Body of pancreas (tissue), 4 donors: ENCODE results near the gene BLTP2. TPM values are rescaled to one million over a fixed set of nuclear protein-coding genes. Genes with fewer than 3 reads are reported as not detected.
A peak's percentile ranks its signal among the peaks of the same experiment; 100 is the strongest.

Source experiments
- ATAC-seq: fragments of 150-250 bp; one replicate; pipeline ENCODE4 v1.9.1; 2016
- DNase-seq, 4 donors: peaks; one replicate each; pipeline ENCODE4 v3.0.0-alpha.2; 2019
- H3K27ac ChIP-seq, 4 donors: fragments of 200-600 bp; sonication (generic); 1 replicate in 3 of 4; 2 replicates in 1 of 4; pipeline versions ENCODE4 v1.5.1 to v1.6.1; 2016 to 2019; ENCODE audit warnings: mild to moderate bottlenecking in 1 of 4, mixed read lengths in 1 of 4, moderate library complexity in 1 of 4
- H3K27me3 ChIP-seq, 2 donors: fragments of 200-600 bp; sonication (generic); one replicate each; pipeline ENCODE4 v1.6.0; 2016; ENCODE audit warnings: mild to moderate bottlenecking in 1 of 2
- H3K36me3 ChIP-seq, 2 donors: fragments of 200-600 bp; sonication (generic); replicated peaks in 1 of 2; 2 replicates each; pipeline ENCODE4 v1.5.1; 2016; ENCODE audit warnings: low read depth in 2 of 2; ENCODE audit not compliant: insufficient read depth in 1 of 2
- H3K4me1 ChIP-seq: fragments of 200-600 bp; sonication (generic); one replicate; pipeline ENCODE4 v1.6.0; 2016
- H3K4me3 ChIP-seq, 2 donors: fragments of 200-600 bp; sonication (generic); 1 replicate in 1 of 2; 2 replicates in 1 of 2; pipeline ENCODE4 v1.5.1; 2016 to 2019
- H3K9me3 ChIP-seq, 3 donors: fragments of 200-600 bp; sonication (generic); 1 replicate in 2 of 3; 2 replicates in 1 of 3; pipeline ENCODE4 v1.5.1; 2016
- POLR2A ChIP-seq, 3 donors: fragments of 450-650 bp; IDR thresholded peaks; one replicate each; pipeline ENCODE4 v1.6.1; 2016; ENCODE audit warnings: antibody characterized with exemption in 3 of 3, mild to moderate bottlenecking in 2 of 3
- WGBS, 2 donors: methylation state at CpG; one replicate each; pipeline ENCODE4 v1.1.5; 2017; 5-methylcytosine and 5-hydroxymethylcytosine counted together
- intact Hi-C: fragments of 100-400 bp; cut with DNase I; formaldehyde crosslinking; loops from one replicate; pipeline ENCODE4 v1.15.1; 2023
- total RNA-seq, 2 donors: library from RNA; depleted of rRNA; stranded (reverse); fragments of >200 nt; gene quantifications; one replicate each; pipeline ENCODE4 v1.1.0, GENCODE V29; 2016
- TF ChIP-seq, protein P1 (sequence below), 7 experiments: fragments of 450-650 bp in 4 of 7; fragments of 200-600 bp in 3 of 7; sonication (generic) in 3 of 7; IDR thresholded peaks; one replicate each; pipeline ENCODE4 v1.5.1; 2016 to 2019; ENCODE audit warnings: antibody characterized with exemption in 7 of 7

The BLTP2 gene
- 10 to 100 TPM; 70.8 to 87.3 TPM for total RNA-seq

GRCh38 chr17:28644787-28645575 lies at the start of gene BLTP2:
Gene BLTP2 (minus strand): TSS chr17:28645158. CDS start chr17:28645056, 102 bp downstream.
- Histone ChIP-seq H3K4me1 (peaks cover 46% of the 10 kb centered on the region), H3K36me3 (peaks cover 0 to 24% of the 10 kb centered on the region in 2 donors), H3K9me3 (no peaks in the 10 kb centered on the region), H3K4me3 (peak within 1 kb of the TSS; percentile 87 to 97), H3K27me3 (no peaks in the 10 kb centered on the region), H3K27ac (peak within 1 kb of the TSS; percentile 69 to 90 (median 80))
- 0 to 1% methylated on average over 13 to 83 of the region's 89 CpGs for WGBS, 2 donors
- TF ChIP-seq POLR2A (IDR thresholded peaks at IDR 0.05) = peak; percentile 75 to 89 (median 76)
- TF ChIP-seq, protein P1, sequence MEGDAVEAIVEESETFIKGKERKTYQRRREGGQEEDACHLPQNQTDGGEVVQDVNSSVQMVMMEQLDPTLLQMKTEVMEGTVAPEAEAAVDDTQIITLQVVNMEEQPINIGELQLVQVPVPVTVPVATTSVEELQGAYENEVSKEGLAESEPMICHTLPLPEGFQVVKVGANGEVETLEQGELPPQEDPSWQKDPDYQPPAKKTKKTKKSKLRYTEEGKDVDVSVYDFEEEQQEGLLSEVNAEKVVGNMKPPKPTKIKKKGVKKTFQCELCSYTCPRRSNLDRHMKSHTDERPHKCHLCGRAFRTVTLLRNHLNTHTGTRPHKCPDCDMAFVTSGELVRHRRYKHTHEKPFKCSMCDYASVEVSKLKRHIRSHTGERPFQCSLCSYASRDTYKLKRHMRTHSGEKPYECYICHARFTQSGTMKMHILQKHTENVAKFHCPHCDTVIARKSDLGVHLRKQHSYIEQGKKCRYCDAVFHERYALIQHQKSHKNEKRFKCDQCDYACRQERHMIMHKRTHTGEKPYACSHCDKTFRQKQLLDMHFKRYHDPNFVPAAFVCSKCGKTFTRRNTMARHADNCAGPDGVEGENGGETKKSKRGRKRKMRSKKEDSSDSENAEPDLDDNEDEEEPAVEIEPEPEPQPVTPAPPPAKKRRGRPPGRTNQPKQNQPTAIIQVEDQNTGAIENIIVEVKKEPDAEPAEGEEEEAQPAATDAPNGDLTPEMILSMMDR (IDR thresholded peaks at IDR 0.05) = peak in 4 of 7 experiments; percentile 1 to 31 (median 20)
- intact Hi-C loops = no loop called here
- ATAC-seq (peak; percentile 97), DNase-seq (peak; percentile 96 to 97 (median 96))

DNA sequence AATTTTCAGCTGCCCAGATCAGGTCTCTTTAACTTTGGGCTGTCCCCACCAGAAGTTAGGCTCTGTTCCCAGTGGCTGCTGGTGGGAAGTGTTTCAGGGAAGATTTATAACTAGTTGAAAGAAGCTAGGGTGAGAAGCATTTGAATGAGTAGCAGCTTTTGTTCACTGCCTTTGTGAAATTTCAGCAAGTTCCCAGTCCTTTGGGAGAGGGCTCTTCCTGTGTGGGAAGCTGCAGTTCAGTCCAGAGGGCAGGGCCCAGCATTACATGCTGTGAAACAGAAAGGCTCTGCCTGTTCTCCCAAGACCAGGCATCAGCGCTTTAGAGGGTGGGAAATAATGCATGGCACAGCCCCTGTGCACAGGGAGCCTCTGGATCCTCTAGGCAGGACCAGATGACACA lies 48.9 kb upstream of the BLTP2 start:
- WGBS, 2 donors = 87 to 100% methylated on average over 1 of the region's 1 CpG
- H3K4me3 ChIP-seq = no peak overlapping the region
- intact Hi-C loops = no loop called here
- H3K9me3 ChIP-seq = no peaks in the 10 kb centered on the region
- H3K36me3 ChIP-seq = peaks cover 27 to 52% of the 10 kb centered on the region in 2 donors
- no peak for ATAC-seq
- peaks cover 9% of the 10 kb centered on the region for H3K4me1 ChIP-seq
- H3K27ac ChIP-seq = no peak overlapping the region
- H3K27me3 ChIP-seq = no peaks in the 10 kb centered on the region
- TF ChIP-seq, protein P1 (IDR thresholded peaks at IDR 0.05) = no peak
- no peak for TF ChIP-seq POLR2A (IDR thresholded peaks at IDR 0.05)
- no peak for DNase-seq

DNA sequence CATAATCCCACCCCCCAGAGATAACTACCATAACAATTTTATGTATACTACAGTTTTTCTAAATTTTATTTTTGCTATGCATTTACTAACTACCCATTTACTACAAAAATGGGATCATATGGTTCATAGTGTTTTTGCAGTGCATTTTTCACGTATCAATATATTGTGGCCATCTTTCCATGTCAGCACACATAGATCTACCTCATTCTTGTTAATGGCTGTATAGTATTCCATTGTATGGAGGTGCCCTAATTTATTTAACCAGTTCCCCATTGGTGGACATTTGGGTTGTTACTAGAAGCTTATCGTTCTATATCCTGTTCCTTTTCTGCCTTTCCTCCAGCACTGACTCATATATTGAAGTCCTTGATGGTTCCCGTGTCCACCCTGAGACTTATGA lies 44.1 kb upstream of the BLTP2 start:
- no peak for TF ChIP-seq POLR2A (IDR thresholded peaks at IDR 0.05)
- TF ChIP-seq, protein P1 (IDR thresholded peaks at IDR 0.05) = no peak
- ATAC-seq (no peak), DNase-seq (no peak)
- Histone ChIP-seq H3K27ac (no peak overlapping the region), H3K9me3 (no peaks in the 10 kb centered on the region), H3K27me3 (no peaks in the 10 kb centered on the region), H3K4me1 (no peaks in the 10 kb centered on the region), H3K36me3 (peaks cover 27 to 68% of the 10 kb centered on the region in 2 donors), H3K4me3 (no peak overlapping the region)
- 95 to 97% methylated on average over 3 of the region's 3 CpGs for WGBS, 2 donors
- intact Hi-C loops = no loop called here

GRCh38 chr17:28688481-28688880 lies 43.5 kb upstream of the BLTP2 start:
- no peak for ATAC-seq
- Histone ChIP-seq H3K27ac (no peak overlapping the region), H3K9me3 (no peaks in the 10 kb centered on the region), H3K36me3 (peaks cover 27 to 63% of the 10 kb centered on the region in 2 donors), H3K4me3 (no peak overlapping the region), H3K27me3 (no peaks in the 10 kb centered on the region), H3K4me1 (no peaks in the 10 kb centered on the region)
- TF ChIP-seq, protein P1 (IDR thresholded peaks at IDR 0.05) = no peak
- TF ChIP-seq POLR2A (IDR thresholded peaks at IDR 0.05) = no peak
- WGBS, 2 donors = 90 to 95% methylated on average over 4 of the region's 4 CpGs
- DNase-seq = no peak
- intact Hi-C loops = no loop called here
